Measurements from ENCODE around the gene NDUFV1. TPM values are rescaled to one million over a fixed set of nuclear protein-coding genes. Genes with fewer than 3 reads are reported as not detected.

Gene NDUFV1
- total and polyA plus RNA-seq, 2 of the 4 experiments (the other 2 are of a cell fraction): 120 to 133 TPM

DNA sequence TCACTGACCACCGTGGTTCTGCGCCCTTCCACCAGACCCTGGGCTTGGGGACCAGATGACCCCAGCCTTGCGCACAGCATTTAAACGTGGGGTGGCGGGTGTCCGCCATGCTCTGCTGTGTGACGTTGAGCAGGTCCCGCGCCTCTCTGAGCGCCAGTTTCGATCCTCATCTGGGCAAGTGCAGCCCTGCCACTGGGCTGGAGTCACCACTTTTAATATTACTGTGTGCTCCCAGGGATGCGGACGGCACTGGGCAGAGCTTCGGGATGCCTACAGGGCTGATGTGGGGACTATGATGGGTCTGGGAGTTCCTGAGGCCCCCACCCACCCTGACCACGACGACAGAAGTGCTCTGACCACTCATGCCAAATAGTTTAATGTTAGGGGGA, 24.2 kb downstream of the NDUFV1 start:
- in situ Hi-C loops (cut with MboI; ENCODE audit: low sequenced_read_pairs) (no loop called here), intact Hi-C loops (cut with micrococcal nuclease) (no loop called here), dilution Hi-C loops (cut with HindIII; ENCODE audit: low sequenced_read_pairs, unreplicated experiment) (no loop called here)
- Histone ChIP-seq H3K9me1 (ENCODE audit: insufficient read depth, low read length) (peaks cover 4% of the 10 kb centered on the region; the same call in 1 of the 2 replicates), H3K56ac (ENCODE audit: extremely low read depth, insufficient read depth, low read length) (no peak overlapping the region), H2BK20ac (ENCODE audit: low read depth, low read length) (no peak overlapping the region), H4K8ac (ENCODE audit: low read depth in 2 of 2, low read length in 2 of 2) (peak overlapping the region; percentile 74 to 80; a peak in 2 of 4 replicates), H3K4me2 (ENCODE audit: low read depth, low read length) (peak overlapping the region; percentile 89), H3K4me3 (ENCODE audit: insufficient read depth, low read depth, low read length) (peak overlapping the region; percentile 88), H2BK15ac (ENCODE audit: low read depth, low read length) (no peak overlapping the region), H2AFZ (replicated peaks; ENCODE audit: low read length, poor library complexity) (peak overlapping the region; percentile 100), H2BK5ac (ENCODE audit: low read depth, low read length, poor library complexity, severe bottlenecking) (no peak overlapping the region), H2AK5ac (ENCODE audit: low read depth, low read length) (peak overlapping the region; percentile 46; the same call in 1 of the 2 replicates), H3K9me3 (ENCODE audit: control insufficient read depth, insufficient read depth, low read length) (no peaks in the 10 kb centered on the region), H3K18ac (ENCODE audit: low read depth, low read length) (no peak overlapping the region), H2AK9ac (replicated peaks; ENCODE audit: low read depth, low read length, poor library complexity) (peak overlapping the region; percentile 91), H3K79me1 (ENCODE audit: low read depth in 1 of 2, low read length in 2 of 2) (no peaks in the 10 kb centered on the region), H3K14ac (replicated peaks; ENCODE audit: low read depth, low read length) (peak overlapping the region; percentile 73; the same call in 1 of the 2 replicates), H3K36me3 (ENCODE audit: control insufficient read depth, insufficient read depth, low read length) (no peaks in the 10 kb centered on the region), H2BK120ac (ENCODE audit: low read depth, low read length) (no peak overlapping the region), H3K9ac (ENCODE audit: low read depth, low read length) (peak overlapping the region; percentile 75), H3K4ac (ENCODE audit: low read depth, low read length) (peak overlapping the region; percentile 70), H3K23ac (ENCODE audit: low read depth, low read length) (peak overlapping the region; percentile 56; the same call in 1 of the 2 replicates), H3K27me3 (ENCODE audit: control insufficient read depth, insufficient read depth, low read length) (peaks cover 5% of the 10 kb centered on the region; the same call in 1 of the 2 replicates), H4K91ac (ENCODE audit: insufficient read depth, low read depth, low read length) (peak overlapping the region; percentile 70; the same call in 1 of the 2 replicates), H3K27ac (ENCODE audit: insufficient read depth, low read length) (peak overlapping the region; percentile 47), H4K20me1 (ENCODE audit: insufficient read depth, low read length) (no peaks in the 10 kb centered on the region), H3K4me1 (ENCODE audit: control insufficient read depth, insufficient read depth, low read length) (0 out of 2 replicates have a peak, but pooled peaks cover 3% of the 10 kb centered on the region), H4K5ac (ENCODE audit: low read depth, low read length) (peak overlapping the region; percentile 52; the same call in 1 of the 2 replicates)
- ChIA-PET POLR2A (ENCODE audit: unreplicated experiment) (no interaction called here), CTCF (interaction anchor here (1.0 to 2.0 kb wide), 2 partner anchors 12 to 27 kb away, joined by 3 to 7 read pairs; no protein-coding TSS in a partner anchor)
- BruUV-seq (replicated peaks): no TSS peak
- WGBS, 2 experiments (ENCODE audit: extremely low coverage in 2 of 2, insufficient read length in 1 of 2): 73% methylated on average over 3 of the region's 16 CpGs; no CpG with 5 or more reads in 1 of the 2 experiments
- ATAC-seq (ENCODE audit: low read depth): no peak
- DNase-seq: no peak
- TF ChIP-seq FOS (IDR thresholded peaks at IDR 0.05; ENCODE audit: low read depth, low read length): no peak
- TF ChIP-seq POLR2A (IDR thresholded peaks at IDR 0.05; ENCODE audit: low read depth, low read length): no peak
- TF ChIP-seq MAZ (IDR thresholded peaks at IDR 0.05; ENCODE audit: borderline replicate concordance, low read depth, low read length): no peak
- TF ChIP-seq, protein P1, sequence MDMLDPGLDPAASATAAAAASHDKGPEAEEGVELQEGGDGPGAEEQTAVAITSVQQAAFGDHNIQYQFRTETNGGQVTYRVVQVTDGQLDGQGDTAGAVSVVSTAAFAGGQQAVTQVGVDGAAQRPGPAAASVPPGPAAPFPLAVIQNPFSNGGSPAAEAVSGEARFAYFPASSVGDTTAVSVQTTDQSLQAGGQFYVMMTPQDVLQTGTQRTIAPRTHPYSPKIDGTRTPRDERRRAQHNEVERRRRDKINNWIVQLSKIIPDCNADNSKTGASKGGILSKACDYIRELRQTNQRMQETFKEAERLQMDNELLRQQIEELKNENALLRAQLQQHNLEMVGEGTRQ (IDR thresholded peaks at IDR 0.05; ENCODE audit: low read depth, low read length): no peak
- TF ChIP-seq MXI1 (IDR thresholded peaks at IDR 0.05; ENCODE audit: borderline replicate concordance, low read depth, low read length): no peak
- TF ChIP-seq RFX5 (IDR thresholded peaks at IDR 0.05; ENCODE audit: low read depth, low read length): no peak
- TF ChIP-seq CTCF (conservative IDR thresholded peaks at IDR 0.05; ENCODE audit: low read depth, low read length): no peak
- no peak for TF ChIP-seq BHLHE40 (IDR thresholded peaks at IDR 0.05; ENCODE audit: low read depth, low read length)
- no peak for TF ChIP-seq CEBPB (IDR thresholded peaks at IDR 0.05; ENCODE audit: low read depth, low read length)
- TF ChIP-seq MAFK (IDR thresholded peaks at IDR 0.05; ENCODE audit: low read depth, low read length): no peak
- TF ChIP-seq, protein P2, sequence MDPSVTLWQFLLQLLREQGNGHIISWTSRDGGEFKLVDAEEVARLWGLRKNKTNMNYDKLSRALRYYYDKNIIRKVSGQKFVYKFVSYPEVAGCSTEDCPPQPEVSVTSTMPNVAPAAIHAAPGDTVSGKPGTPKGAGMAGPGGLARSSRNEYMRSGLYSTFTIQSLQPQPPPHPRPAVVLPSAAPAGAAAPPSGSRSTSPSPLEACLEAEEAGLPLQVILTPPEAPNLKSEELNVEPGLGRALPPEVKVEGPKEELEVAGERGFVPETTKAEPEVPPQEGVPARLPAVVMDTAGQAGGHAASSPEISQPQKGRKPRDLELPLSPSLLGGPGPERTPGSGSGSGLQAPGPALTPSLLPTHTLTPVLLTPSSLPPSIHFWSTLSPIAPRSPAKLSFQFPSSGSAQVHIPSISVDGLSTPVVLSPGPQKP (IDR thresholded peaks at IDR 0.05; ENCODE audit: borderline replicate concordance, low read depth, low read length): no peak
- TF ChIP-seq RCOR1 (IDR thresholded peaks at IDR 0.05; ENCODE audit: insufficient replicate concordance, low read length): no peak
- no peak for TF ChIP-seq RAD21 (IDR thresholded peaks at IDR 0.05; ENCODE audit: low read length)
- TF ChIP-seq CHD1 (IDR thresholded peaks at IDR 0.05; ENCODE audit: low read depth, low read length): no peak
- no peak for TF ChIP-seq SMC3 (IDR thresholded peaks at IDR 0.05; ENCODE audit: low read depth, low read length)
- TF ChIP-seq NFE2L2 (IDR thresholded peaks at IDR 0.05; ENCODE audit: low read depth, low read length): no peak
